ENCODE results near the gene CBX8. TPM values are rescaled to one million over a fixed set of nuclear protein-coding genes. Genes with fewer than 3 reads are reported as not detected.

The CBX8 gene
- total and polyA plus RNA-seq, 8 donors: 1.6 to 5.7 (median 4.1) TPM

GRCh38 chr17:79742951-79743476 lies 53.9 kb downstream of the CBX8 start:
- intact Hi-C loops (cut with DNase I): no loop called here
- H3K9me3 ChIP-seq: no peaks in the 10 kb centered on the region
- 82 to 89% methylated on average over 7 of the region's 7 CpGs for WGBS, 2 donors
- DNase-seq (peak in 2 of 6 donors; percentile 26 to 62), ATAC-seq (no peak), FAIRE-seq (no peak)
- H3K4me1 ChIP-seq: peaks cover 0 to 10% (median 0%) of the 10 kb centered on the region in 3 donors
- H3K36me3 ChIP-seq: no peaks in the 10 kb centered on the region
- H3K27ac ChIP-seq: no peak overlapping the region
- TF ChIP-seq CTCF (IDR thresholded peaks at IDR 0.05): no peak
- H3K4me3 ChIP-seq: no peak overlapping the region
- H3K27me3 ChIP-seq: peaks cover 0 to 7% (median 1%) of the 10 kb centered on the region in 4 donors

- no peak for TF ChIP-seq CTCF (IDR thresholded peaks at IDR 0.05)
- H3K4me1 ChIP-seq: peaks cover 0 to 10% (median 0%) of the 10 kb centered on the region in 3 donors
- H3K27ac ChIP-seq: no peak overlapping the region
- WGBS, 2 donors: 66 to 81% methylated on average over 1 of the region's 1 CpG
- H3K36me3 ChIP-seq: no peaks in the 10 kb centered on the region
- ATAC-seq (no peak), FAIRE-seq (no peak), DNase-seq (no peak)
- intact Hi-C loops (cut with DNase I): no loop called here
- no peak overlapping the region for H3K4me3 ChIP-seq
- H3K27me3 ChIP-seq: peaks cover 0 to 6% (median 0%) of the 10 kb centered on the region in 4 donors
- H3K9me3 ChIP-seq: no peaks in the 10 kb centered on the region
These were observed 54.3 kb downstream of the CBX8 start for GRCh38 chr17:79742589-79742918.

Other genes starting within 250 kb of the CBX8 start
- gene RBFOX3, start 186.0 kb downstream of the CBX8 start, total RNA-seq: under 1 TPM; 0.09 to 0.63 (median 0.24) TPM
- gene RBFOX3, start 186.0 kb downstream of the CBX8 start, polyA plus RNA-seq: 1 to 10 TPM; 1.0 to 2.2 TPM
- under 1 TPM in 3 of 6 donors, not detected in 3; 0.09 to 0.13 (median 0.12) TPM for gene ENPP7, start 66.1 kb downstream of the CBX8 start, total RNA-seq
- gene ENPP7, start 66.1 kb downstream of the CBX8 start, polyA plus RNA-seq: under 1 TPM; 0.05 to 0.15 TPM
- 1 to 10 TPM; 1.1 to 3.1 (median 1.8) TPM for gene CBX2, start 18.9 kb downstream of the CBX8 start, total RNA-seq
- 1 to 10 TPM; 2.6 to 3.2 TPM for gene CBX2, start 18.9 kb downstream of the CBX8 start, polyA plus RNA-seq
- 10 to 100 TPM; 11.1 to 42.4 (median 18.0) TPM for gene CBX4, start 42.4 kb upstream of the CBX8 start, total RNA-seq
- 10 to 100 TPM; 15.0 to 18.5 TPM for gene CBX4, start 42.4 kb upstream of the CBX8 start, polyA plus RNA-seq
- gene TBC1D16, start 238.8 kb upstream of the CBX8 start, total RNA-seq: 10 to 100 TPM; 17.1 to 31.4 (median 22.6) TPM
- 10 to 100 TPM in 1 of 2 donors, 1 to 10 TPM in 1; 4.9 to 14.9 TPM for gene TBC1D16, start 238.8 kb upstream of the CBX8 start, polyA plus RNA-seq
- gene CCDC40, start 239.6 kb upstream of the CBX8 start, total RNA-seq: 1 to 10 TPM; 1.9 to 6.2 (median 3.1) TPM
- gene CCDC40, start 239.6 kb upstream of the CBX8 start, polyA plus RNA-seq: 10 to 100 TPM in 1 of 2 donors, 1 to 10 TPM in 1; 3.5 to 12.3 TPM